Femur (tissue), 1 donor: Measurements from ENCODE around the gene PRKAR1B.
A peak's percentile ranks its signal among the peaks of the same experiment; 100 is the strongest.
"Not testable (repeated sequence)": the region's sequence is repeated elsewhere in the genome, so short reads cannot be mapped to it uniquely, and the experiment has no call there.

Experiments
- DNase-seq: peaks from one replicate; pipeline ENCODE4 v3.0.0-alpha.2; 2017

Gene PRKAR1B

GRCh38 chr7:756928-757560, 30.0 kb upstream of the PRKAR1B start:
- DNase-seq = no peak

GRCh38 chr7:756231-756927, 29.3 kb upstream of the PRKAR1B start:
- no peak for DNase-seq

- no peak for DNase-seq
Measured at GRCh38 chr7:755413-755805, 28.3 kb upstream of the PRKAR1B start.

GRCh38 chr7:754531-755412, 27.7 kb upstream of the PRKAR1B start:
- DNase-seq = no peak

GRCh38 chr7:753190-753589, 26.1 kb upstream of the PRKAR1B start:
- no peak for DNase-seq

GRCh38 chr7:752256-752655, 25.2 kb upstream of the PRKAR1B start:
- not testable (repeated sequence) for DNase-seq

- DNase-seq = no peak
Measured at GRCh38 chr7:751826-752225, 24.7 kb upstream of the PRKAR1B start.

- no peak for DNase-seq
Measured at GRCh38 chr7:750111-750905, 23.2 kb upstream of the PRKAR1B start.

- peak; percentile 69 for DNase-seq
Measured at GRCh38 chr7:749140-749551, 22.1 kb upstream of the PRKAR1B start.

GRCh38 chr7:748446-748845, 21.4 kb upstream of the PRKAR1B start:
- DNase-seq = no peak

GRCh38 chr7:747186-747585, 20.1 kb upstream of the PRKAR1B start:
- DNase-seq = no peak

- no peak for DNase-seq
Measured at GRCh38 chr7:746155-747061, 19.3 kb upstream of the PRKAR1B start.

- DNase-seq = no peak
Measured at GRCh38 chr7:745431-746154, 18.5 kb upstream of the PRKAR1B start.

- no peak for DNase-seq
Measured at GRCh38 chr7:744854-745430, 17.9 kb upstream of the PRKAR1B start.

GRCh38 chr7:744128-744520, 17.0 kb upstream of the PRKAR1B start:
- DNase-seq = not testable (repeated sequence)

GRCh38 chr7:743341-744127, 16.5 kb upstream of the PRKAR1B start:
- DNase-seq = not testable (repeated sequence)

GRCh38 chr7:742791-743190, 15.7 kb upstream of the PRKAR1B start:
- no peak for DNase-seq

- DNase-seq = no peak
Measured at GRCh38 chr7:741850-742249, 14.8 kb upstream of the PRKAR1B start.

GRCh38 chr7:741191-741671, 14.2 kb upstream of the PRKAR1B start:
- DNase-seq = no peak
